GM19043 (cell line): ENCODE measurements around the gene ANKH.
A peak's percentile ranks its signal among the peaks of the same experiment; 100 is the strongest.

Source experiments
- ATAC-seq: cut with Tn5 transposase; IDR thresholded peaks from one replicate; pipeline ENCODE4 v1.9.1; 2021; ENCODE audit warnings: low read depth; ENCODE audit not compliant: unreplicated experiment

The ANKH gene

GRCh38 chr5:14743601-14744295 is 127.8 kb downstream of the ANKH start:
- no peak for ATAC-seq

- no peak for ATAC-seq
These were observed 129.1 kb downstream of the ANKH start for GRCh38 chr5:14742498-14742897.

GRCh38 chr5:14741801-14742440 is 129.7 kb downstream of the ANKH start:
- ATAC-seq, result no peak

GRCh38 chr5:14741131-14741530 is 130.4 kb downstream of the ANKH start:
- no peak for ATAC-seq

GRCh38 chr5:14739981-14740380 is 131.6 kb downstream of the ANKH start:
- no peak for ATAC-seq

- ATAC-seq, result no peak
These were observed 132.0 kb downstream of the ANKH start for GRCh38 chr5:14739538-14739937.

- ATAC-seq, result no peak
These were observed 133.5 kb downstream of the ANKH start for GRCh38 chr5:14738050-14738449.

- ATAC-seq, result no peak
These were observed 134.3 kb downstream of the ANKH start for GRCh38 chr5:14737291-14737690.

GRCh38 chr5:14735944-14736343 is 135.6 kb downstream of the ANKH start:
- ATAC-seq, result no peak

GRCh38 chr5:14734396-14734795 is 137.2 kb downstream of the ANKH start:
- ATAC-seq, result no peak

- no peak for ATAC-seq
These were observed 137.9 kb downstream of the ANKH start for GRCh38 chr5:14733661-14734060.

GRCh38 chr5:14732991-14733390 is 138.6 kb downstream of the ANKH start:
- ATAC-seq, result no peak

- ATAC-seq, result no peak
These were observed 140.7 kb downstream of the ANKH start for GRCh38 chr5:14730881-14731280.

- ATAC-seq, result no peak
These were observed 141.1 kb downstream of the ANKH start for GRCh38 chr5:14730466-14730865.

GRCh38 chr5:14729448-14730385 is 141.9 kb downstream of the ANKH start:
- ATAC-seq, result no peak

- ATAC-seq, result no peak
These were observed 143.1 kb downstream of the ANKH start for GRCh38 chr5:14728459-14728938.

GRCh38 chr5:14727928-14728458 is 143.6 kb downstream of the ANKH start:
- no peak for ATAC-seq

- ATAC-seq, result peak; percentile 70
These were observed 144.1 kb downstream of the ANKH start for GRCh38 chr5:14727428-14727865.

- ATAC-seq, result no peak
These were observed 145.3 kb downstream of the ANKH start for GRCh38 chr5:14726066-14726838.

- no peak for ATAC-seq
These were observed 146.9 kb downstream of the ANKH start for GRCh38 chr5:14724633-14725032.
